Upper lobe of right lung (tissue), 1 donor: ENCODE measurements around the gene ARHGAP19. TPM values are rescaled to one million over a fixed set of nuclear protein-coding genes. Genes with fewer than 3 reads are reported as not detected.

Experiments
- ATAC-seq: fragments of 200-7000 bp; cut with Tn5 transposase; one replicate; pipeline ENCODE4 v1.9.1; 2020; ENCODE audit warnings: mild to moderate bottlenecking, moderate library complexity
- DNase-seq: peaks from one replicate; pipeline ENCODE4 v3.0.0-alpha.2; 2020
- H3K27ac ChIP-seq: fragments of 200-600 bp; one replicate; pipeline ENCODE4 v1.8.0; 2022
- H3K27me3 ChIP-seq: fragments of 200-600 bp; one replicate; pipeline ENCODE4 v1.8.0; 2022; ENCODE audit warnings: mild to moderate bottlenecking
- H3K36me3 ChIP-seq: fragments of 200-600 bp; one replicate; pipeline ENCODE4 v1.8.0; 2022
- H3K4me1 ChIP-seq: fragments of 200-600 bp; one replicate; pipeline ENCODE4 v1.8.0; 2022
- H3K4me3 ChIP-seq: fragments of 200-600 bp; one replicate; pipeline ENCODE4 v1.8.0; 2022; ENCODE audit warnings: mild to moderate bottlenecking
- H3K9me3 ChIP-seq: fragments of 200-600 bp; one replicate; pipeline ENCODE4 v1.8.0; 2022
- CTCF ChIP-seq: fragments of 200-600 bp; IDR thresholded peaks from one replicate; pipeline ENCODE4 v1.8.0; 2022; ENCODE audit warnings: antibody characterized with exemption
- intact Hi-C: fragments of 100-400 bp; cut with DNase I; formaldehyde crosslinking; loops from one replicate; pipeline ENCODE4 v1.11.0; 2022
- total RNA-seq: library from RNA; stranded (reverse); fragmentation: NEBNext Ultra II Directional; extraction: Animal tissue kit (Norgen Biotek cat#: 25700); gene quantifications from one replicate; pipeline ENCODE4 v1.2.1, GENCODE V29; 2021
- donor health status: DM: no; HTN: yes; CAD: no; lungs with severe emphysema.

ARHGAP19 gene
- total RNA-seq, 1 donor from 2014 or later: 14.0 TPM

GRCh38 chr10:97332591-97333350, 40.3 kb upstream of the ARHGAP19 start:
- Histone ChIP-seq H3K27me3 (no peaks in the 10 kb centered on the region), H3K36me3 (peaks cover 18% of the 10 kb centered on the region), H3K4me3 (peak overlapping the region; percentile 81), H3K9me3 (no peaks in the 10 kb centered on the region), H3K4me1 (peaks cover 56% of the 10 kb centered on the region), H3K27ac (peak overlapping the region; percentile 88)
- intact Hi-C loops: no loop called here
- no peak for DNase-seq
- peak; percentile 24 for TF ChIP-seq CTCF
- peak; percentile 26 for ATAC-seq

- TF ChIP-seq CTCF: no peak
- peak overlapping the region; percentile 42 for H3K27ac ChIP-seq
- intact Hi-C loops: no loop called here
- H3K4me1 ChIP-seq: peaks cover 46% of the 10 kb centered on the region
- DNase-seq (no peak), ATAC-seq (no peak)
- no peaks in the 10 kb centered on the region for H3K9me3 ChIP-seq
- peaks cover 18% of the 10 kb centered on the region for H3K36me3 ChIP-seq
- no peaks in the 10 kb centered on the region for H3K27me3 ChIP-seq
- peak overlapping the region; percentile 81 for H3K4me3 ChIP-seq
These were observed 38.8 kb upstream of the ARHGAP19 start for GRCh38 chr10:97331153-97331703.

- H3K4me1 ChIP-seq: peaks cover 35% of the 10 kb centered on the region
- TF ChIP-seq CTCF: no peak
These were observed 37.3 kb upstream of the ARHGAP19 start for GRCh38 chr10:97329766-97330165.

GRCh38 chr10:97328646-97329453, 36.4 kb upstream of the ARHGAP19 start:
- no peaks in the 10 kb centered on the region for H3K9me3 ChIP-seq
- no peak for TF ChIP-seq CTCF
- peak overlapping the region; percentile 42 for H3K27ac ChIP-seq
- intact Hi-C loops: no loop called here
- H3K27me3 ChIP-seq: no peaks in the 10 kb centered on the region
- ATAC-seq (no peak), DNase-seq (no peak)
- peaks cover 35% of the 10 kb centered on the region for H3K4me1 ChIP-seq
- no peak overlapping the region for H3K4me3 ChIP-seq
- H3K36me3 ChIP-seq: peaks cover 18% of the 10 kb centered on the region

More at GRCh38 chr10:97329766-97330165, 37.3 kb upstream of the ARHGAP19 start:
- ATAC-seq: no peak
- no peak overlapping the region for H3K4me3 ChIP-seq
- no peak overlapping the region for H3K27ac ChIP-seq
- no peaks in the 10 kb centered on the region for H3K27me3 ChIP-seq
- intact Hi-C loops: no loop called here
- no peak for DNase-seq
- H3K36me3 ChIP-seq: peaks cover 18% of the 10 kb centered on the region
- no peaks in the 10 kb centered on the region for H3K9me3 ChIP-seq

- ATAC-seq: peak; percentile 86
- Histone ChIP-seq H3K4me3 (no peak overlapping the region), H3K36me3 (peaks cover 18% of the 10 kb centered on the region), H3K4me1 (peaks cover 33% of the 10 kb centered on the region), H3K27me3 (no peaks in the 10 kb centered on the region), H3K9me3 (no peaks in the 10 kb centered on the region), H3K27ac (peak overlapping the region; percentile 42)
- intact Hi-C loops: no loop called here
- no peak for DNase-seq
- TF ChIP-seq CTCF: no peak
These were observed 35.2 kb upstream of the ARHGAP19 start for GRCh38 chr10:97327348-97328294.
